GM19328 (cell line): Measurements from ENCODE around the gene ZNF860.

ENCODE experiments used
- ATAC-seq: cut with Tn5 transposase; IDR thresholded peaks from one replicate; pipeline ENCODE4 v1.9.1; 2021; ENCODE audit warnings: mild to moderate bottlenecking, moderate library complexity; ENCODE audit not compliant: unreplicated experiment

Gene ZNF860

GRCh38 chr3:31981206-31982181, at the start of gene ZNF860, which contains the start of gene OSBPL10:
Gene ZNF860, plus strand, starts transcription at chr3:31981750. Its CDS starts 7,330 bp downstream, at chr3:31989080.
Gene OSBPL10, minus strand, starts transcription at chr3:31981262. Its CDS starts 83 bp downstream, at chr3:31981179.
- no peak for ATAC-seq

DNA sequence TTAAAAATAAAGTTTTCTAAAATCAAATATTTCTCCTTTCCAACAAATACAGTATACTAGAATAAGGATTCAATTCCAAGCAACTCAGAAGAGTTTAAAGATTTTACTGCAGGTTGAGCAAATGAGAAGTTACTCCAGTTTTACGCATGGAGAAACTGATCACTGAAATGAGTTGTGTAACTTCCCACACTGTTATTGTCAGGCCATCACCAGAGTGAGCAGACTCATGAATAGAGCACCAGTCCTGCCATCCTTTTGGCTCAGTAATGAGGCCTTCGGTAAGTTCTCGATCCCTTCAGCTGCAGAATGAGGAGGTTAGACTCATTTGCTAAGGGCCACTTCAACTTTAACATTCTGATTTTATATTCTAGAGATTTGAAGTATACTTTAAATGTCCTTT, 48.6 kb upstream of the ZNF860 start:
- ATAC-seq = no peak

GRCh38 chr3:31934018-31934417, 47.5 kb upstream of the ZNF860 start:
- no peak for ATAC-seq

GRCh38 chr3:31934866-31935265, 46.7 kb upstream of the ZNF860 start:
- ATAC-seq = no peak

DNA sequence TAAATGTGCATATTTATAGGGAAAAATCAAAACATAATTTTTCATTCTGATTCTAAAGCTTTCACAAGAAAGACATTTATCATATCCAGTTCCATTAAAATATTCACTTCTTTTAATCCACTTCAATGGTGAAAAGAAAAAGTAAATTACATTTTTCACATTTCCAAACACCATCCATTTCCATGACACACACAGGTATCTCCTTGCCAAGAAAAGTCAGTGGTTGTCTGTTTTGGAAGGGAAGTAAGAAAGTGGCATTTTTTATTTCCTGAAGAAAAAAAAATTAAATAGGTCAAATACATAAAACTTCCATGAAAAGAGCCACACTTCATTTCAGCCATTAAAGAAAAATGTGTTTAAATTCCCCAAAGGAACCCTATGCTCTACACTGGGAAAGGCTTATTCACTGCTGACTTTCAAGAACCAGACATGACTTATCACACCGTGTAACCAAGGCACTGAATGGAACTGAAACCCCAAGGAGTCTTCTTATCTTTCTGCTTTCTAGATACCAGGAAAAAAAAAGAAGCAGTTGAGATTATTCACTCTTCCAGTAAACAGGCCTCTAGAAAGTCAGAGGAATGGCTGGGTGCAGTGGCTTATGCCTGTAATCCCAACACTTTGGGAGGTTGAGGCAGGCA, 45.0 kb upstream of the ZNF860 start:
- ATAC-seq = no peak

DNA sequence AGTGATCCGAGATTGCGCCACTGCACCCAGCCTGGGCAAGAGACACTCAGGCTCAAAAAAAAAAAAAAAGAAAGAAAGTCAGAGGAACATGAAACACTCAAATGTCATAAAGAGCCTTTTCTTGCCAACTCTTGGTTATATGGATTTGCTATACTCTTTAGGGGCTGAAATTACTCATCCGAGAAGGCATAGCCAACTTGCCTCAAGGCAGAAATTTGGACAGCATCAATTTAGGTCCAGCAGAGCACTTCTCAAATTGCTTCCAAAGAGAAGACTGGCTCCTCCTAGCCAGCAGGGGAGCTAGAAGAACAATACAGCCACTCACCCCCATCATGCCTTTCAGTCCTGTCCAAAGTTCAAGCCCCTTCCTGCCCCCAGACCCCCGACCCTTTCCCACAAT, 44.3 kb upstream of the ZNF860 start:
- no peak for ATAC-seq

DNA sequence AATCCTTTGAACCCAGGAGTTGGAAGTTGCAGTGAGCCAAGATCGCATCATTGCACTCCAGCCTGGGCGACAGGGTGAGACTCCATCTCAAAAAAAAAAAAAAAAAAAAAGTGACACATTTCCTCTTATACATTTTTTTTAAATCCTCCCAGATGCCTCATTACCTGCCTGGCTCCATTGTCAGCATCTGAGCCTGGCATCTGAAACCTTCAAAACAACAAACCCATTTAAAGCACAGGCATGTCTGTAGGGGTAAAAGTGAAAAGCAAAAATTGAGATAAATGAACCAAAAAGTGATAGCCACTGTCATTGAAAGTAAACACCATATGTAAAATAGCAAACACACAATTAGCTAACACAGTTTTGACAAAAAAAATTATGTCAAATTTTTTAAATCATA, 39.1 kb upstream of the ZNF860 start:
- ATAC-seq = no peak

DNA sequence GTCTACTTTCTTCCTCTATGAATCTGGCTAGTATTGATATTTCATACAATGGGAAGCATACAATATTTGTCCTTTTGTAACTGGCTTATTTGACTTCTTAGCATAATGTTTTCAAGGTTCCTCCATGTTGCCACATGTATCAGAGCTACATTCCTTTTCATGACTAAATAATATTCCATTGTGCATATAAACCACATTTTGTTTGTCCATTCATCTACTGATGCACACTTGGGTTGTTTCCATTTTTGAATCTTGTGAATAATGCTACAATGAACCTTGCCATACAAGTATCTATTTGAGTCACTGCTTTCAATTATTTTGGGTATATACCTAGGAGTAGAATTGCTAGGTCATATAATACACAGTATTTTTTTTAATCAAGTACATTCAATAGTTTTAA, 38.5 kb upstream of the ZNF860 start:
- ATAC-seq = no peak

GRCh38 chr3:31945738-31946052, 35.9 kb upstream of the ZNF860 start:
- no peak for ATAC-seq

GRCh38 chr3:31946484-31947081, 35.0 kb upstream of the ZNF860 start:
- ATAC-seq = no peak

DNA sequence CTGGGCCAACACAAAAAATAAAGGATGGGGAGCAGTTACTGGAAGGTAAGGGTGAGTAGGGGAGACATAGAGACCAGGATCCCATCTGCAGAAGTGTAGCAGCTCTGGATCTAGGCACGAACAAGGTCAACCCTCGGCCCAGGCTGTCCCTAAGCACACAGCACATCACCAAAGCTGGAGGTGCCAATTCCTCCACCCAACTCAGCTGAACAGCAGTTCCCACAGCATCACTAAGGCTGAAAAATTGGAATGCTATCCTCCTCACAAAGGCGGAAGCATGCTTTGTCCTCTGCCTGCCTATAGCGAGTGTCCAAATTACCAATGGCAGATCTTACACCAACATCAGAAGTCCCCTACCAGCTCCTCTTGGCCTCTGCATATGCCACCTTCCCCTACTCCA, 34.4 kb upstream of the ZNF860 start:
- ATAC-seq = no peak

DNA sequence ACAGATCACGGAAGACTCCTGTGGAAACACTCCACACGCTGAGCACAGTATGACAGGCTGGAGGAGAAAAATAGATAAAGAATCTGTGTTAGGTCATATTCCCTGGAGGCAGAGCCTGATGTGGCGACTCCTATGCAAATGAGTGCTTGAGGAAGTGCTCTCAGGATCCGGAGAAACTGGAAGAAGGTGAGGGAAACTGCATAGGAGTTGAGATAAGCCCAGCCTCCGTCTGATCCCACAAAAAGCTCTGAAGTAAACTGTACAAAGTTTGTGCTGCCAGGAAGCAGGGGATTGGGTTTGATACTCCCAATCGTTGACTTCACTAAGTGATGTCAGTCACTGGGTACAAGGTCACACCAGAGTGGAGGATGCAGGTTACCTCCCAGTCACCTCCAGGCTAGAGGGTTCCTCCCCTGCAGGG, 33.9 kb upstream of the ZNF860 start:
- ATAC-seq = no peak

DNA sequence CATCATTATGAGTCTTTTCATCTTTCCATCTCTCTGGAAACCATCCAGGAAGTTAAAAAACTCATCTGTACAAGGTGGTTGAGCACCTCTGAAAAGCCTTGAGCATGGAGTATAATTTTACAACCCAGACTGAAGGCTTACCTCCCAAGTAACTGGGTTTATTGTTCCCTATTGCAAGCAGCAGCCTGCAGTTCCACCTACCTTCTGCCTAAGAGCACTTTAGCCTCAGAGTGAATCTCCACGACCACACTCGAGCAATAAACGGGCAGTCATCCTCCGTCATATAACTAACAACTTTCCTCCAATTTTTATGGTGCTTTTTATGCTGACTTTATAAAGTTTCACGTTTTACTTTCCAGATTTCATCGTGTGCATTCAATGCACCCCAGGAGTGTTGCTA, 33.3 kb upstream of the ZNF860 start:
- no peak for ATAC-seq

- peak; percentile 83 for ATAC-seq
These were observed 29.3 kb upstream of the ZNF860 start for GRCh38 chr3:31952205-31952604.

- ATAC-seq = no peak
These were observed 28.5 kb upstream of the ZNF860 start for GRCh38 chr3:31953091-31953490.

- ATAC-seq = no peak
These were observed 27.9 kb upstream of the ZNF860 start for GRCh38 chr3:31953636-31954035.

DNA sequence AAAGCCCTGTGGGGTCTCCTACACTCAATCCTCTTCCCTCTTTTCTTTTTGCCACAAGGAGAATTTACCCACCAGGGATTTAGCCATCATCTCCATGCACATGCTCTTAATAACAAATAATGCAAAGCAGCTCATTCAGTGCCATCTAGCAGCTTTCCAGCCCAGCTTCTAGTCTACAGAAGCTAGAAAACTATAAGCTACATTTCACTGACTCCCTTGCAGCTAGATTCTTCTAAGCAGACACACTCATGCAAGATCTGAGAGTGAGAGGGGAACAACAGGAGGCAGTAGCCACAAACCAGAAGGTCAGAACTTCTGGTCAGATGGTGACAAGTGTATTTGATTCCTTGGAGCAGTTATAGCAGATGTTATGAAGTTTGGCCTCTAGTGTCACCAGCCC, 26.0 kb upstream of the ZNF860 start:
- ATAC-seq = no peak

DNA sequence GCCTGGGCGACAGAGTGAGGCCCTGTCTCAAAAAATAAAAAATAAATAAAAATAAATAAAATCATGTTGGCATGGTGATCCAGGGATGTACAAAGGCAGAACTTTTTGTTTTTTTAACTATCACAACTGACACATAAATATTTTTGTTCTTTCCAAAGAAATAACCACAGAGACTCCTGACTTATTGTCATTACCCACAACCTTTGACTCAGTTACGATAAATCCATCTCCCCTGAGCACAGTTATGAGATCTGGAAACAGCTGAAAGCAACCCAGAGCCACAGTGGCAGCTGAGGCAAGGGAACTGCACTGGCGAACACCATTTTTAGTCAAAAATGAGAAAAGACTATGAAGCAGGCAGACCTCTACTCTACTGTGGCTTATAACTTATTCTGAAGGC, 24.4 kb upstream of the ZNF860 start:
- no peak for ATAC-seq

DNA sequence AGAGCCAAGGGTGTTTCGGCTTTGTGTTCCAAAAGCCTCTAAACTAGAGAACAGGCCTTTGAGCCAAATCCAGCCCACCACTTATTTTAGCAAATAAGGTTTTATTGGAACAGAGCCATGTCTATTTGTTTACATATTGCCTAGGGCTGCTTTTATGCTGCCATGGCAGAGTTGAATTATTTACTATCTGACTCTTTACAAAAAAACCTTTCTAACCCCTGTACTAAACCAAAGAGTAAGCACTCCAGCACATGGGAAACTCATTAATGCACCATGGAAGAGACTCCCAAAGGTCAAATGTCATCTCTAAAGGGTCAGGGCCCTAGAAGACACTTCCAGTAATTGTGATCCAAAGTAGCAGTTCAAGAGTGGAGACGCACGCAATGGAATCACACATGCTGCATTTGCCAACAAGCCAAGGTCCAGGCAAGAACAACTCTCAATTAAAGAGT, 22.8 kb upstream of the ZNF860 start:
- no peak for ATAC-seq

DNA sequence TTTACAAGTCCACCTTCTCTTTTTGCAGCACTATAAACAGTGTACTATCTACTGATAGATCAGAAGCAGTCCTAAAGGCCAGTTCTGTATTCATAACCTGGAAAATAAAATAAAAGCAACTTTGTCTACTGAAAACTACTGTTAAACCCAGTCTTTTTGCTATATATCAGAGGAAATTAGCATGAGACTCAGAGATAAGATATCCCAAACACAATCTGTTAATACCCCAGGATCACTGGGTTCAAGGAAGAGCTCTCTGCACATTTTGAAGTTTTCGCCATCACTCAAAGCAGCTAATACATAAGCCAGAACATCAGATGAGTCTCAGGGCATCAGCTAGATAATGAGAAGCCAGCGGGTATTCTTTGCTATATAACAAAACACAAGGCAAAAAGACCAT, 22.3 kb upstream of the ZNF860 start:
- no peak for ATAC-seq

GRCh38 chr3:31959951-31960792, 21.4 kb upstream of the ZNF860 start:
- no peak for ATAC-seq
